ENCODE measurements around the gene FUCA2. TPM values are rescaled to one million over a fixed set of nuclear protein-coding genes. Genes with fewer than 3 reads are reported as not detected.
"Not testable (repeated sequence)": the region's sequence is repeated elsewhere in the genome, so short reads cannot be mapped to it uniquely, and the experiment has no call there.

Gene FUCA2
- total RNA-seq, 2 donors from 2014 or later = 7.8 to 8.3 TPM

DNA sequence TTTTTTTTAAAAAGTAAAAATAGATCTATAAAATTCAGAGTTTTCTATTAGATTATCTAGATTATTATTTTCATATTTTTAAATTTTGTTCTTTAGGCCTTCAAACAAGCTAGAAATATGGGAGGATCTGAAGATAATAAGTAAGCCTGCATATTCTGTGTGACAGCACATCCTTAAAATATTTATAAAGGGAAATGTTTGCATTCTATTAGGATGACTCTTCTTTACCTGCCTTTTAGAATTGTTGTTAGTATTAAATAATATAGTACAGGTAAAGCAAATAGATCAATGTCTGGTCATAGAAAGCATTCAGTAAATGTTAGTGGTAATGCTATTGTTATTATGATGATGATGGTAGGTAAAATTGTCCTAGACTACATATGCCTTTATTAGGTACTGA lies 43.5 kb downstream of the FUCA2 start:
- H3K4me1 Mint-ChIP-seq = peaks cover 4% of the 10 kb centered on the region
- ATAC-seq (no peak), DNase-seq (no peak)
- no peaks in the 10 kb centered on the region for H3K27me3 Mint-ChIP-seq
- no peak overlapping the region for H3K4me3 Mint-ChIP-seq
- no peaks in the 10 kb centered on the region for H3K9me3 ChIP-seq (ENCODE audit: control insufficient read depth, low read length, poor library complexity, severe bottlenecking)
- peaks cover 5% of the 10 kb centered on the region for H3K36me3 Mint-ChIP-seq (ENCODE audit: low read depth)
- H3K27ac Mint-ChIP-seq = no peak overlapping the region

DNA sequence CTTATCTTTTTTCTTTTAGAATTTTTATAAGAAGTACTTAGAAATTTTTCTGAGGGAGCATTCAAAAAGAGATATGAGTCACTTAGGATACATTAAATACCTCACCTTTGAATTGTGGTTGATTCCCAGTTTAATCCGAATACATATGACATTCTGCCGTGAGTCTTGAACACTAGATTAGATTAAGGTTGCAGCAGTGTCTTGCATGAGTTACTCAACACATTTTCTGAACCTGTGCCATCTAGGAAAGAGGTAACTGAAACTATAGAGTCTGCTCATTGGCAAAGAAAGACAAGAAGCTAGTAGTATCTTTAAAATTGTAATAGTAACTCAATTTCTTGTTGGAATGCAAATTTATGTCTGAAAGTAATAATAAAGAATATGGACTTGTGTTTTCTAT lies 46.0 kb downstream of the FUCA2 start:
- Mint-ChIP-seq H3K27ac (no peak overlapping the region), H3K27me3 (no peaks in the 10 kb centered on the region), H3K36me3 (ENCODE audit: low read depth) (peaks cover 5% of the 10 kb centered on the region), H3K4me1 (peaks cover 6% of the 10 kb centered on the region), H3K4me3 (no peak overlapping the region)
- no peaks in the 10 kb centered on the region for H3K9me3 ChIP-seq (ENCODE audit: control insufficient read depth, low read length, poor library complexity, severe bottlenecking)
- ATAC-seq (no peak), DNase-seq (no peak)

GRCh38 chr6:143457563-143458359 lies 53.8 kb downstream of the FUCA2 start:
- H3K36me3 Mint-ChIP-seq (ENCODE audit: low read depth) = peaks cover 5% of the 10 kb centered on the region
- peaks cover 12% of the 10 kb centered on the region for H3K4me1 Mint-ChIP-seq
- no peak overlapping the region for H3K27ac Mint-ChIP-seq
- DNase-seq (no peak), ATAC-seq (no peak)
- no peaks in the 10 kb centered on the region for H3K9me3 ChIP-seq (ENCODE audit: control insufficient read depth, low read length, poor library complexity, severe bottlenecking)
- H3K4me3 Mint-ChIP-seq = no peak overlapping the region
- no peaks in the 10 kb centered on the region for H3K27me3 Mint-ChIP-seq

DNA sequence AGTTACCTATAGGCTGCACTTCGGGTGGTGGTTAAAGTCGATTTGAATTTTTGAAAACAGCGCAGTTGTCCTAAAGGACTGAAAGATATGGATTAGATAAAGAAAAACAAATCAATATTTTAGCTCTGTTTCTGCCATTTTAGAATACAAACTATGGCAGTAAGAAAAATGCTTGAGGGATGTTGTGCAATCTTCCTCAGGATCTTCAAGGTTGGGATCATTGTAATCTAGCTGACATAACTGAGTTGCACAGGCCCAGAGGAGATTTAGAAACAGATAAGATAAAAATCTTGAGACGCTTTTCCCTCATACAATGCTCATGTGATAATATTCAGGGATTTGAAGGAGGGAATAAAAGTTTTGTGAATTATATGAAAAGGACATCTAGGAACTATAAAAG lies 60.0 kb downstream of the FUCA2 start:
- ATAC-seq = no peak
- Mint-ChIP-seq H3K4me1 (peaks cover 27% of the 10 kb centered on the region), H3K36me3 (ENCODE audit: low read depth) (peaks cover 5% of the 10 kb centered on the region), H3K27me3 (no peaks in the 10 kb centered on the region), H3K4me3 (peak overlapping the region; percentile 98), H3K27ac (peak overlapping the region; percentile 93)
- H3K9me3 ChIP-seq (ENCODE audit: control insufficient read depth, low read length, poor library complexity, severe bottlenecking) = no peaks in the 10 kb centered on the region
- DNase-seq = no peak

GRCh38 chr6:143450453-143451371 lies 60.8 kb downstream of the FUCA2 start, which contains the start of the genes ADAT2 and PEX3:
Gene ADAT2 (minus strand): TSS chr6:143450695. CDS start chr6:143450658, 37 bp downstream.
Gene PEX3 (plus strand): TSS chr6:143450805. CDS start chr6:143451043, 238 bp downstream.
- Mint-ChIP-seq H3K27ac (peak within 1 kb of the TSS; percentile 93), H3K27me3 (no peaks in the 10 kb centered on the region), H3K4me1 (peaks cover 27% of the 10 kb centered on the region), H3K36me3 (ENCODE audit: low read depth) (peaks cover 5% of the 10 kb centered on the region), H3K4me3 (peak within 1 kb of the TSS; percentile 98)
- peak; percentile 95 for ATAC-seq
- no peaks in the 10 kb centered on the region for H3K9me3 ChIP-seq (ENCODE audit: control insufficient read depth, low read length, poor library complexity, severe bottlenecking)
- peak; percentile 85 to 88 (median 86) for DNase-seq

GRCh38 chr6:143449714-143450452 lies 61.6 kb downstream of the FUCA2 start:
- H3K4me3 Mint-ChIP-seq = peak overlapping the region; percentile 98
- no peaks in the 10 kb centered on the region for H3K9me3 ChIP-seq (ENCODE audit: control insufficient read depth, low read length, poor library complexity, severe bottlenecking)
- H3K27me3 Mint-ChIP-seq = no peaks in the 10 kb centered on the region
- peak overlapping the region; percentile 93 for H3K27ac Mint-ChIP-seq
- peak; percentile 17 for ATAC-seq
- peaks cover 5% of the 10 kb centered on the region for H3K36me3 Mint-ChIP-seq (ENCODE audit: low read depth)
- peaks cover 24% of the 10 kb centered on the region for H3K4me1 Mint-ChIP-seq
- DNase-seq = peak; percentile 15 to 66 (median 34)

DNA sequence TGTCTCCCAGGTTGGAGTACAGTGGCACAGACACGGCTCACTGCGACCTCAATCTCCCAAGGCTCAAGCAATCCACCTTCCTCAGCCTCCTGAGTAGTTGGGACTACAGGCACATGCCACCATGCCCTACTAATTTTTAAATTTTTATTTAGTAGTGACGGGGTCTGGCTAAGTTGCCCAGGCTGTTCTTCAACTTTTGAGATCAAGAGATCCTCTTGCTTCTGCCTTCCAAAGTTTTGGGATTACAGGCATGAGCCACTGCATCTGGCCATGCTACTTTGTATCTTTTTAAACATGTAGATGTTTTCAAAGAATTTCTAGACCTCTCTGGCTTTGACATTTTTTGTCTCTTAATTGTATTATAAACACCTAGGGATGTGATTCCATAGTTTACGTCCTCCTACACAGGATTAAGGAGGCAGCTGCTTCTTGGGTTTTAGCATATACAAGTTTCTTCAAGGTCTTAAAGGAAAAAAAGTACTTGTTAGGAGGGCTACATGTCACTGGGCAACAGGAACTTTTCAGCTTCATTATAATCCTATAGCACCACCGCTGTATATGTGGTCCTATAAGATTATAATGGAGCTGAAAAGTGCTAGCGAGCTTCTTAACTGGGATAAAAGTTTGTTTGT lies 62.3 kb downstream of the FUCA2 start:
- Mint-ChIP-seq H3K36me3 (ENCODE audit: low read depth) (peaks cover 2% of the 10 kb centered on the region), H3K27me3 (no peaks in the 10 kb centered on the region), H3K4me3 (peak overlapping the region; percentile 98), H3K27ac (peak overlapping the region; percentile 93), H3K4me1 (peaks cover 23% of the 10 kb centered on the region)
- DNase-seq (no peak), ATAC-seq (no peak)
- no peaks in the 10 kb centered on the region for H3K9me3 ChIP-seq (ENCODE audit: control insufficient read depth, low read length, poor library complexity, severe bottlenecking)

GRCh38 chr6:143447865-143448264 lies 63.7 kb downstream of the FUCA2 start:
- H3K9me3 ChIP-seq (ENCODE audit: control insufficient read depth, low read length, poor library complexity, severe bottlenecking); H3K27me3 Mint-ChIP-seq; ATAC-seq; DNase-seq; H3K36me3 Mint-ChIP-seq (ENCODE audit: low read depth); H3K27ac Mint-ChIP-seq; H3K4me3 Mint-ChIP-seq: not testable (repeated sequence)
- peaks cover 21% of the 10 kb centered on the region for H3K4me1 Mint-ChIP-seq

Other genes starting within 250 kb of the FUCA2 start
- gene ADAT2, start 61.0 kb downstream of the FUCA2 start, total RNA-seq = 10 to 100 TPM; 19.1 to 19.8 TPM
- gene PEX3, start 60.9 kb downstream of the FUCA2 start, total RNA-seq = 10 to 100 TPM in 1 of 2 donors, 1 to 10 TPM in 1; 8.2 to 10.2 TPM
- gene PHACTR2, start 166.2 kb upstream of the FUCA2 start, total RNA-seq = 10 to 100 TPM; 66.1 to 66.3 TPM

All from T-helper 17 cell (primary cell).